ENCODE results near the gene CHFR. TPM values are rescaled to one million over a fixed set of nuclear protein-coding genes. Genes with fewer than 3 reads are reported as not detected.
"Not testable (repeated sequence)": the region's sequence is repeated elsewhere in the genome, so short reads cannot be mapped to it uniquely, and the experiment has no call there.

CHFR gene
- total and polyA plus RNA-seq, 2 of the 4 experiments (the other 2 are of a cell fraction), result 13.4 to 35.3 TPM

- H4K8ac ChIP-seq (ENCODE audit: low read depth in 2 of 2, low read length in 2 of 2); ATAC-seq (ENCODE audit: low read depth); H3K27me3 ChIP-seq (ENCODE audit: control insufficient read depth, insufficient read depth, low read length); H3K9me3 ChIP-seq (ENCODE audit: control insufficient read depth, insufficient read depth, low read length); H4K91ac ChIP-seq (ENCODE audit: insufficient read depth, low read depth, low read length); H4K20me1 ChIP-seq (ENCODE audit: insufficient read depth, low read length); intact Hi-C loops (cut with micrococcal nuclease); in situ Hi-C loops (cut with MboI; ENCODE audit: low sequenced_read_pairs); H3K4me3 ChIP-seq (ENCODE audit: insufficient read depth, low read depth, low read length); H2BK120ac ChIP-seq (ENCODE audit: low read depth, low read length); H3K56ac ChIP-seq (ENCODE audit: extremely low read depth, insufficient read depth, low read length); H3K4me1 ChIP-seq (ENCODE audit: control insufficient read depth, insufficient read depth, low read length); H4K5ac ChIP-seq (ENCODE audit: low read depth, low read length); H2BK15ac ChIP-seq (ENCODE audit: low read depth, low read length); H2BK5ac ChIP-seq (ENCODE audit: low read depth, low read length, poor library complexity, severe bottlenecking); H3K9me1 ChIP-seq (ENCODE audit: insufficient read depth, low read length); POLR2A ChIA-PET (ENCODE audit: unreplicated experiment); H3K4me2 ChIP-seq (ENCODE audit: low read depth, low read length); CTCF ChIA-PET; H2BK20ac ChIP-seq (ENCODE audit: low read depth, low read length); H2AK9ac ChIP-seq (replicated peaks; ENCODE audit: low read depth, low read length, poor library complexity); H2AFZ ChIP-seq (replicated peaks; ENCODE audit: low read length, poor library complexity); H3K18ac ChIP-seq (ENCODE audit: low read depth, low read length); dilution Hi-C loops (cut with HindIII; ENCODE audit: low sequenced_read_pairs, unreplicated experiment); H3K27ac ChIP-seq (ENCODE audit: insufficient read depth, low read length); BruUV-seq (replicated peaks); H3K4ac ChIP-seq (ENCODE audit: low read depth, low read length); H3K23ac ChIP-seq (ENCODE audit: low read depth, low read length); H3K14ac ChIP-seq (replicated peaks; ENCODE audit: low read depth, low read length); H3K9ac ChIP-seq (ENCODE audit: low read depth, low read length); H2AK5ac ChIP-seq (ENCODE audit: low read depth, low read length); DNase-seq: not testable (repeated sequence)
- H3K36me3 ChIP-seq (ENCODE audit: control insufficient read depth, insufficient read depth, low read length), result peaks cover 37% of the 10 kb centered on the region
- H3K79me1 ChIP-seq (ENCODE audit: low read depth in 1 of 2, low read length in 2 of 2), result peaks cover 0 to 15% of the 10 kb centered on the region in 2 experiments; a peak in 3 of 4 replicates
- 69% methylated on average over 17 of the region's 30 CpGs; no CpG with 5 or more reads in 1 of the 2 experiments for WGBS, 2 experiments (ENCODE audit: extremely low coverage in 2 of 2, insufficient read length in 1 of 2)
These were observed 51.2 kb downstream of the CHFR start for GRCh38 chr12:132836230-132836629.
